HCT116 (cell line): ENCODE results near the gene AOC1. TPM values are rescaled to one million over a fixed set of nuclear protein-coding genes. Genes with fewer than 3 reads are reported as not detected.

ENCODE experiments used
- ATAC-seq: fragments of 200-7000 bp; cut with Tn5 transposase; 2 replicates; pipeline ENCODE4 v1.9.1; 2020; ENCODE audit warnings: mild to moderate bottlenecking, moderate library complexity
- BruUV-seq: library from RNA; stranded (reverse); fragments of 400-500 nt; replicated peaks from 2 replicates; lab custom pipeline; 2021; lab: Mats Ljungman, UMichigan
- CTCF ChIA-PET: fragments of 300-600 bp; sonication (Branson Sonifier 250); formaldehyde crosslinking; loops from one replicate; lab custom pipeline; 2021; ENCODE audit warnings: antibody characterized with exemption; lab: Charles Lee
- POLR2A ChIA-PET: fragments of 300-600, 350-600 bp; sonication (Branson Sonifier 250); formaldehyde crosslinking; loops from one replicate; lab custom pipeline; 2021; ENCODE audit warnings: antibody characterized with exemption; lab: Charles Lee
- RAD21 ChIA-PET, 2 experiments: fragments of 300-600 bp; sonication (Branson Sonifier 250); formaldehyde crosslinking; loops; one replicate each; lab custom pipeline; 2023; ENCODE audit warnings: low total read pairs in 2 of 2; ENCODE audit not compliant: uncharacterized antibody in 2 of 2, unreplicated experiment in 2 of 2, low non-redundant PET in 1 of 2; lab: Charles Lee
- DNase-seq: peaks from one replicate; pipeline ENCODE4 v3.0.0-alpha.2; 2010; ENCODE audit warnings: low read depth, low spot score
- H2AFZ ChIP-seq: fragments of 200-600 bp; shearing (Covaris generic), sonication (generic); 2 replicates; pipeline ENCODE4 v1.6.1; 2017; ENCODE audit warnings: low read depth, mixed run types, mixed read lengths, antibody characterized with exemption, low read length; ENCODE audit not compliant: poor library complexity, severe bottlenecking
- H3K27ac ChIP-seq: 2 replicates; pipeline ENCODE4 v1.5.1; 2012; ENCODE audit warnings: low read depth, low read length
- H3K27me3 ChIP-seq: fragments of 200-600 bp; sonication (generic); 2 replicates; pipeline ENCODE4 v1.6.1; 2016; ENCODE audit warnings: mixed run types, low read length, mixed read lengths; ENCODE audit not compliant: insufficient read depth
- H3K36me3 ChIP-seq, 2 experiments: fragments of 200-500 bp in 1 of 2; fragments of 200-600 bp in 1 of 2; sonication (Bioruptor generic) in 1 of 2; sonication (generic) in 1 of 2; 2 replicates each; pipeline versions ENCODE4 v1.5.1 to v1.6.1; 2014 to 2016; ENCODE audit warnings: low read length in 2 of 2, inconsistent platforms in 1 of 2, mixed read lengths in 1 of 2, mixed run types in 1 of 2; ENCODE audit not compliant: insufficient read depth in 2 of 2, control insufficient read depth in 1 of 2
- H3K4me1 ChIP-seq, 2 experiments: fragments of 200-600 bp in 1 of 2; sonication (generic) in 1 of 2; 2 replicates each; pipeline versions ENCODE4 v1.5.1 to v1.6.1; 2012 to 2017; ENCODE audit warnings: low read length in 2 of 2, inconsistent platforms in 1 of 2, mild to moderate bottlenecking in 1 of 2, mixed read lengths in 1 of 2, mixed run types in 1 of 2, moderate library complexity in 1 of 2; ENCODE audit not compliant: insufficient read depth in 2 of 2, control insufficient read depth in 1 of 2
- H3K4me2 ChIP-seq: fragments of 200-600 bp; sonication (generic); 2 replicates; pipeline ENCODE4 v1.6.1; 2017; ENCODE audit warnings: mixed run types, low read length, mixed read lengths
- H3K4me3 ChIP-seq, 2 experiments: fragments of 200-600 bp in 1 of 2; sonication (generic) in 1 of 2; replicated peaks in 1 of 2; 2 replicates each; pipeline ENCODE4 v1.5.1; 2011 to 2016; ENCODE audit warnings: low read length in 2 of 2, control low read depth in 1 of 2, low read depth in 1 of 2, mild to moderate bottlenecking in 1 of 2, mixed read lengths in 1 of 2, mixed run types in 1 of 2
- H3K79me2 ChIP-seq: fragments of 200-600 bp; sonication (generic); 2 replicates; pipeline ENCODE4 v1.6.1; 2017; ENCODE audit warnings: mild to moderate bottlenecking, mixed run types, low read length, moderate library complexity, mixed read lengths; ENCODE audit not compliant: insufficient read depth
- H3K9ac ChIP-seq: fragments of 200-600 bp; sonication (generic); 2 replicates; pipeline ENCODE4 v1.6.1; 2016; ENCODE audit warnings: low read length, mixed read lengths
- H3K9me2 ChIP-seq: fragments of 200-600 bp; sonication (generic), shearing (Covaris generic); 2 replicates; pipeline ENCODE4 v1.6.1; 2017; ENCODE audit warnings: mixed run types, mild to moderate bottlenecking, moderate library complexity; ENCODE audit not compliant: insufficient read depth
- H3K9me3 ChIP-seq, 2 experiments: fragments of 200-500 bp in 1 of 2; fragments of 200-600 bp in 1 of 2; sonication (Bioruptor generic) in 1 of 2; sonication (generic) in 1 of 2; 2 replicates each; pipeline ENCODE4 v1.6.1; 2014 to 2017; ENCODE audit warnings: low read length in 2 of 2, mixed read lengths in 2 of 2, inconsistent platforms in 1 of 2, low read depth in 1 of 2, mild to moderate bottlenecking in 1 of 2, mixed run types in 1 of 2, moderate library complexity in 1 of 2; ENCODE audit not compliant: control insufficient read depth in 1 of 2, insufficient read depth in 1 of 2
- H4K20me1 ChIP-seq: fragments of 200-600 bp; sonication (generic), shearing (Covaris generic); 2 replicates; pipeline ENCODE4 v1.6.1; 2017; ENCODE audit warnings: mixed run types, mild to moderate bottlenecking, moderate library complexity; ENCODE audit not compliant: insufficient read depth
- ATF3 ChIP-seq: IDR thresholded peaks from 2 replicates; pipeline ENCODE4 v1.6.1; 2012
- CBX3 ChIP-seq: IDR thresholded peaks from 2 replicates; pipeline ENCODE4 v1.6.1; 2012; ENCODE audit warnings: low read depth
- CEBPB ChIP-seq: IDR thresholded peaks from 2 replicates; pipeline ENCODE4 v1.6.1; 2012; ENCODE audit warnings: low read depth
- CTCF ChIP-seq, 3 experiments: fragments of 200-600 bp in 1 of 3; sonication (generic) in 1 of 3; IDR thresholded peaks in 2 of 3; conservative IDR thresholded peaks in 1 of 3; 2 replicates each; pipeline ENCODE4 v1.5.1; 2012 to 2017; ENCODE audit warnings: low read depth in 2 of 3, low read length in 2 of 3, antibody characterized with exemption in 1 of 3, borderline replicate concordance in 1 of 3, control low read depth in 1 of 3, mild to moderate bottlenecking in 1 of 3, mixed read lengths in 1 of 3, mixed run types in 1 of 3, moderate library complexity in 1 of 3; ENCODE audit not compliant: insufficient read depth in 1 of 3
- EGR1 ChIP-seq: IDR thresholded peaks from 2 replicates; pipeline ENCODE4 v1.6.1; 2012; ENCODE audit warnings: low read depth
- EZH2 ChIP-seq: fragments of 200-600 bp; sonication (generic); IDR thresholded peaks from 2 replicates; pipeline ENCODE4 v1.6.1; 2017; ENCODE audit warnings: antibody characterized with exemption, mixed run types
- EZH2phosphoT487 ChIP-seq: fragments of 200-600 bp; IDR thresholded peaks from 2 replicates; pipeline ENCODE4 v1.6.1; 2018; ENCODE audit warnings: antibody characterized with exemption, borderline replicate concordance
- FOSL1 ChIP-seq: IDR thresholded peaks from 2 replicates; pipeline ENCODE4 v1.6.1; 2012; ENCODE audit warnings: low read depth
- JUND ChIP-seq: IDR thresholded peaks from 2 replicates; pipeline ENCODE4 v1.6.1; 2012
- MAX ChIP-seq: IDR thresholded peaks from 2 replicates; pipeline ENCODE4 v1.6.1; 2012
- POLR2A ChIP-seq: IDR thresholded peaks from 2 replicates; pipeline ENCODE4 v1.7.0; 2011; ENCODE audit warnings: borderline replicate concordance; ENCODE audit not compliant: insufficient read depth, insufficient read length; ENCODE audit errors: extremely low read depth
- POLR2AphosphoS5 ChIP-seq: IDR thresholded peaks from 2 replicates; pipeline ENCODE4 v1.6.1; 2011; ENCODE audit warnings: mild to moderate bottlenecking, low read depth, low read length, moderate library complexity
- REST ChIP-seq: IDR thresholded peaks from 2 replicates; pipeline ENCODE4 v1.6.1; 2012; ENCODE audit warnings: low read depth
- SIN3A ChIP-seq: IDR thresholded peaks from 2 replicates; pipeline ENCODE4 v1.6.1; 2012; ENCODE audit warnings: low read depth
- SP1 ChIP-seq: IDR thresholded peaks from 2 replicates; pipeline ENCODE4 v1.6.1; 2012; ENCODE audit warnings: low read depth
- SRF ChIP-seq: IDR thresholded peaks from 2 replicates; pipeline ENCODE4 v1.6.1; 2012; ENCODE audit warnings: low read depth
- TCF7L2 ChIP-seq: IDR thresholded peaks from 2 replicates; pipeline ENCODE4 v1.7.0; 2011; ENCODE audit warnings: borderline replicate concordance, inconsistent platforms; ENCODE audit not compliant: insufficient read depth, insufficient read length; ENCODE audit errors: extremely low read depth
- YY1 ChIP-seq: IDR thresholded peaks from 2 replicates; pipeline ENCODE4 v1.6.1; 2011; ENCODE audit warnings: low read length, low read depth, moderate library complexity, mild to moderate bottlenecking; ENCODE audit not compliant: insufficient replicate concordance; ENCODE audit errors: extremely low read depth
- ZBTB33 ChIP-seq: IDR thresholded peaks from 2 replicates; pipeline ENCODE4 v1.6.1; 2011; ENCODE audit warnings: mild to moderate bottlenecking, low read length, moderate library complexity; ENCODE audit not compliant: insufficient replicate concordance; ENCODE audit errors: extremely low read depth
- ZNF274 ChIP-seq: fragments of 200-500 bp; sonication (Bioruptor generic); IDR thresholded peaks from 2 replicates; pipeline ENCODE4 v1.6.1; 2014; ENCODE audit warnings: mild to moderate bottlenecking, low read depth, low read length, inconsistent platforms
- intact Hi-C: fragments of 100-400 bp; cut with micrococcal nuclease; formaldehyde crosslinking; loops from 2 replicates; pipeline ENCODE4 v1.10.0; 2022
- total RNA-seq: library from RNA; stranded (reverse); gene quantifications from one replicate; pipeline ENCODE4 v1.2.1, GENCODE V29; 2021; ENCODE audit not compliant: unreplicated experiment

Gene AOC1
- total RNA-seq, 1 experiment from 2014 or later = 0.37 TPM

GRCh38 chr7:150848561-150849115 is 3.7 kb upstream of the AOC1 start:
- Histone ChIP-seq H3K4me3 (no peak overlapping the region), H3K36me3 (no peaks in the 10 kb centered on the region), H3K4me1 (no peaks in the 10 kb centered on the region), H3K27ac (no peak overlapping the region), H3K27me3 (peaks cover 36% of the 10 kb centered on the region), H3K9ac (no peak overlapping the region), H3K9me3 (no peaks in the 10 kb centered on the region), H3K79me2 (no peaks in the 10 kb centered on the region)
- POLR2A ChIA-PET = no interaction called here
- ATAC-seq (no peak), DNase-seq (no peak)
- RAD21 ChIA-PET = no interaction called here
- BruUV-seq = no TSS peak
- TF ChIP-seq YY1 = no peak
- TF ChIP-seq POLR2AphosphoS5 = no peak
- no peak for TF ChIP-seq MAX
- TF ChIP-seq EGR1 = no peak
- no peak for TF ChIP-seq FOSL1
- no peak for TF ChIP-seq CEBPB
- no peak for TF ChIP-seq JUND
- TF ChIP-seq ZNF274 = no peak
- TF ChIP-seq ATF3 = no peak
- TF ChIP-seq POLR2A = no peak
- no peak for TF ChIP-seq ZBTB33
- TF ChIP-seq CBX3 = no peak
- TF ChIP-seq CTCF (IDR thresholded peaks at IDR 0.05 in 2 of 3, conservative IDR thresholded peaks at IDR 0.05 in 1 of 3; ENCODE audit: borderline replicate concordance in 1 of 3, insufficient read depth in 1 of 3, low read depth in 2 of 3, low read length in 2 of 3) = no peak
- no peak for TF ChIP-seq EZH2phosphoT487
- TF ChIP-seq SP1 = no peak
- no peak for TF ChIP-seq SIN3A
- TF ChIP-seq REST = no peak
- no peak for TF ChIP-seq TCF7L2
- no peak for TF ChIP-seq EZH2
- TF ChIP-seq SRF = no peak
- TF ChIP-seq, all 23 proteins: peak for 0
- Histone ChIP-seq H3K4me2 (no peak overlapping the region), H2AFZ (no peak overlapping the region), H3K9me2 (no peaks in the 10 kb centered on the region), H4K20me1 (no peaks in the 10 kb centered on the region)
- CTCF ChIA-PET = no interaction called here
- intact Hi-C loops = no loop called here
